ENCODE results near the gene LIG4.
"Not testable (repeated sequence)": the region's sequence is repeated elsewhere in the genome, so short reads cannot be mapped to it uniquely, and the experiment has no call there.

The LIG4 gene

GRCh38 chr13:108215436-108215835 lies at the start of gene LIG4:
Gene LIG4, minus strand, starts transcription at chr13:108215536. Its CDS starts 4,268 bp downstream, at chr13:108211268.
- DNase-seq (ENCODE audit: low read depth, low spot score), result peak; percentile 57

GRCh38 chr13:108263621-108264355 lies 48.5 kb upstream of the LIG4 start:
- no peak for DNase-seq (ENCODE audit: low read depth, low spot score)

- DNase-seq (ENCODE audit: low read depth, low spot score), result no peak
Measured at GRCh38 chr13:108257248-108257647, 41.9 kb upstream of the LIG4 start.

GRCh38 chr13:108249150-108249549 lies 33.8 kb upstream of the LIG4 start:
- DNase-seq (ENCODE audit: low read depth, low spot score), result no peak

GRCh38 chr13:108230377-108230776 lies 15.0 kb upstream of the LIG4 start:
- no peak for DNase-seq (ENCODE audit: low read depth, low spot score)

GRCh38 chr13:108227651-108228272 lies 12.4 kb upstream of the LIG4 start:
- no peak for DNase-seq (ENCODE audit: low read depth, low spot score)

- DNase-seq (ENCODE audit: low read depth, low spot score), result no peak
Measured at GRCh38 chr13:108226184-108226583, 10.8 kb upstream of the LIG4 start.

GRCh38 chr13:108225440-108225839 lies 10.1 kb upstream of the LIG4 start:
- DNase-seq (ENCODE audit: low read depth, low spot score), result no peak

GRCh38 chr13:108223687-108224503 lies 8.6 kb upstream of the LIG4 start:
- DNase-seq (ENCODE audit: low read depth, low spot score), result no peak

GRCh38 chr13:108220041-108220440 lies 4.7 kb upstream of the LIG4 start:
- no peak for DNase-seq (ENCODE audit: low read depth, low spot score)

- DNase-seq (ENCODE audit: low read depth, low spot score), result peak; percentile 71
Measured at GRCh38 chr13:108218044-108218974, 3.0 kb upstream of the LIG4 start, which contains the start of gene ABHD13. Gene ABHD13, plus strand, starts transcription at chr13:108218392. Its CDS starts 10,827 bp downstream, at chr13:108229219.

- not testable (repeated sequence) for DNase-seq (ENCODE audit: low read depth, low spot score)
Measured at GRCh38 chr13:108217307-108218043, 2.1 kb upstream of the LIG4 start.

- no peak for DNase-seq (ENCODE audit: low read depth, low spot score)
Measured at GRCh38 chr13:108214441-108215271, 680 bp downstream of the LIG4 start.

- no peak for DNase-seq (ENCODE audit: low read depth, low spot score)
Measured at GRCh38 chr13:108213946-108214345, 1.4 kb downstream of the LIG4 start.

GRCh38 chr13:108212886-108213285 lies 2.5 kb downstream of the LIG4 start:
- DNase-seq (ENCODE audit: low read depth, low spot score), result no peak

- no peak for DNase-seq (ENCODE audit: low read depth, low spot score)
Measured at GRCh38 chr13:108210551-108210950, 4.8 kb downstream of the LIG4 start.

GRCh38 chr13:108200781-108201398 lies 14.4 kb downstream of the LIG4 start:
- no peak for DNase-seq (ENCODE audit: low read depth, low spot score)

- DNase-seq (ENCODE audit: low read depth, low spot score), result no peak
Measured at GRCh38 chr13:108195861-108196260, 19.5 kb downstream of the LIG4 start.

- DNase-seq (ENCODE audit: low read depth, low spot score), result no peak
Measured at GRCh38 chr13:108195146-108195545, 20.2 kb downstream of the LIG4 start.

Data from brain pericyte (primary cell).